IMR-90 (cell line): ENCODE results near the gene ZNF484. TPM values are rescaled to one million over a fixed set of nuclear protein-coding genes. Genes with fewer than 3 reads are reported as not detected.
"Not testable (repeated sequence)": the region's sequence is repeated elsewhere in the genome, so short reads cannot be mapped to it uniquely, and the experiment has no call there.

Experiments
- ATAC-seq: fragments of 200-7000 bp; cut with Tn5 transposase; 2 replicates; pipeline ENCODE4 v1.9.1; 2020; ENCODE audit warnings: low read depth, mild to moderate bottlenecking, moderate library complexity
- BruUV-seq: library from RNA; stranded (reverse); fragments of 400-500 nt; replicated peaks from 2 replicates; lab custom pipeline; 2021; lab: Mats Ljungman, UMichigan
- CTCF ChIA-PET: fragments of 300-600 bp; formaldehyde crosslinking; extraction: SDS; loops from one replicate; lab custom pipeline; 2021; ENCODE audit warnings: antibody characterized with exemption; lab: Yijun Ruan, JAX
- POLR2A ChIA-PET: fragments of 300-600 bp; sonication (Branson Sonifier 250); formaldehyde crosslinking; loops from one replicate; lab custom pipeline; 2022; ENCODE audit warnings: antibody characterized with exemption; ENCODE audit not compliant: unreplicated experiment; lab: Charles Lee
- DNase-seq: peaks from one replicate; pipeline ENCODE4 v3.0.0; 2013
- H2AFZ ChIP-seq: replicated peaks from 2 replicates; pipeline ENCODE3; 2013; ENCODE audit warnings: low read length, mild to moderate bottlenecking; ENCODE audit not compliant: poor library complexity
- H2AK5ac ChIP-seq: 2 replicates; pipeline ENCODE4 v1.6.1; 2013; ENCODE audit warnings: low read depth, low read length, inconsistent platforms
- H2AK9ac ChIP-seq: replicated peaks from 2 replicates; pipeline ENCODE3; 2013; ENCODE audit warnings: mild to moderate bottlenecking, low read depth, low read length, moderate library complexity; ENCODE audit not compliant: poor library complexity
- H2BK120ac ChIP-seq: 2 replicates; pipeline ENCODE4 v1.6.1; 2013; ENCODE audit warnings: low read depth, low read length, inconsistent platforms
- H2BK15ac ChIP-seq: 3 replicates; pipeline ENCODE4 v1.6.1; 2013; ENCODE audit warnings: low read depth, low read length, inconsistent platforms
- H2BK20ac ChIP-seq: 2 replicates; pipeline ENCODE4 v1.6.1; 2013; ENCODE audit warnings: low read depth, mild to moderate bottlenecking, inconsistent platforms, low read length, moderate library complexity
- H2BK5ac ChIP-seq: 2 replicates; pipeline ENCODE4 v1.6.1; 2013; ENCODE audit warnings: mild to moderate bottlenecking, low read depth, low read length, inconsistent platforms; ENCODE audit not compliant: poor library complexity, severe bottlenecking
- H3K14ac ChIP-seq: replicated peaks from 2 replicates; pipeline ENCODE4 v1.6.1; 2013; ENCODE audit warnings: low read depth, low read length, inconsistent platforms
- H3K18ac ChIP-seq: 2 replicates; pipeline ENCODE4 v1.6.1; 2013; ENCODE audit warnings: low read depth, low read length, control low read depth
- H3K23ac ChIP-seq: 2 replicates; pipeline ENCODE4 v1.6.1; 2013; ENCODE audit warnings: low read depth, low read length, inconsistent platforms
- H3K27ac ChIP-seq: 2 replicates; pipeline ENCODE4 v1.5.1; 2013; ENCODE audit warnings: mild to moderate bottlenecking, control low read depth, low read length; ENCODE audit not compliant: insufficient read depth
- H3K27me3 ChIP-seq: 2 replicates; pipeline ENCODE4 v1.6.1; 2013; ENCODE audit warnings: low read length; ENCODE audit not compliant: control insufficient read depth, insufficient read depth
- H3K36me3 ChIP-seq: 2 replicates; pipeline ENCODE4 v1.6.1; 2013; ENCODE audit warnings: low read length, mixed read lengths; ENCODE audit not compliant: control insufficient read depth, insufficient read depth
- H3K4ac ChIP-seq: 2 replicates; pipeline ENCODE4 v1.6.1; 2013; ENCODE audit warnings: low read depth, low read length, inconsistent platforms
- H3K4me1 ChIP-seq: 2 replicates; pipeline ENCODE4 v1.6.1; 2013; ENCODE audit warnings: low read length, mixed read lengths; ENCODE audit not compliant: control insufficient read depth, insufficient read depth
- H3K4me2 ChIP-seq: 2 replicates; pipeline ENCODE4 v1.6.1; 2013; ENCODE audit warnings: low read depth, mild to moderate bottlenecking, control low read depth, low read length, moderate library complexity
- H3K4me3 ChIP-seq: 2 replicates; pipeline ENCODE4 v1.5.1; 2013; ENCODE audit warnings: low read depth, mild to moderate bottlenecking, control low read depth, low read length, moderate library complexity; ENCODE audit not compliant: insufficient read depth
- H3K56ac ChIP-seq: 2 replicates; pipeline ENCODE4 v1.6.1; 2013; ENCODE audit warnings: low read length, inconsistent platforms; ENCODE audit not compliant: insufficient read depth; ENCODE audit errors: extremely low read depth
- H3K79me1 ChIP-seq, 2 experiments: 2 replicates each; pipeline ENCODE4 v1.6.1; 2013; ENCODE audit warnings: low read length in 2 of 2, inconsistent platforms in 1 of 2, low read depth in 1 of 2
- H3K9ac ChIP-seq: 2 replicates; pipeline ENCODE4 v1.6.1; 2013; ENCODE audit warnings: low read depth, low read length, control low read depth
- H3K9me1 ChIP-seq: 2 replicates; pipeline ENCODE4 v1.6.1; 2013; ENCODE audit warnings: low read length, inconsistent platforms; ENCODE audit not compliant: insufficient read depth
- H3K9me3 ChIP-seq: 2 replicates; pipeline ENCODE4 v1.6.1; 2013; ENCODE audit warnings: low read length; ENCODE audit not compliant: control insufficient read depth, insufficient read depth
- H4K20me1 ChIP-seq: 2 replicates; pipeline ENCODE4 v1.6.1; 2013; ENCODE audit warnings: low read length, inconsistent platforms; ENCODE audit not compliant: insufficient read depth
- H4K5ac ChIP-seq: 2 replicates; pipeline ENCODE4 v1.6.1; 2013; ENCODE audit warnings: mild to moderate bottlenecking, low read depth, low read length, control low read depth
- H4K8ac ChIP-seq, 2 experiments: 2 replicates each; pipeline ENCODE4 v1.6.1; 2013; ENCODE audit warnings: low read depth in 2 of 2, low read length in 2 of 2, control low read depth in 1 of 2, inconsistent platforms in 1 of 2
- H4K91ac ChIP-seq: 2 replicates; pipeline ENCODE4 v1.6.1; 2013; ENCODE audit warnings: low read depth, low read length, inconsistent platforms; ENCODE audit not compliant: insufficient read depth
- BHLHE40 ChIP-seq: fragments of 150-350 bp; IDR thresholded peaks from 2 replicates; pipeline ENCODE4 v1.6.1; 2016; ENCODE audit warnings: mild to moderate bottlenecking, low read depth, low read length
- SMC3 ChIP-seq: fragments of 150-350 bp; IDR thresholded peaks from 2 replicates; pipeline ENCODE4 v1.6.1; 2016; ENCODE audit warnings: low read depth, mild to moderate bottlenecking, antibody characterized with exemption, low read length, moderate library complexity
- WGBS, 2 experiments: methylation state at CpG; one replicate each; pipeline versions ENCODE4 v1.1.5 to v1.1.7; 2013; ENCODE audit warnings: missing lambda C conversion rate in 2 of 2; ENCODE audit not compliant: insufficient read length in 1 of 2; ENCODE audit errors: extremely low coverage in 2 of 2; 5-methylcytosine and 5-hydroxymethylcytosine counted together
- dilution Hi-C: fragments of 300-500 bp; cut with HindIII; formaldehyde crosslinking; loops from one replicate; pipeline ENCODE4 v1.14.3; 2018; ENCODE audit warnings: low sequenced_read_pairs; ENCODE audit not compliant: unreplicated experiment
- in situ Hi-C: fragments of 300-500 bp; cut with MboI; formaldehyde crosslinking; loops from 3 replicates; pipeline ENCODE4 v1.14.3; 2019; ENCODE audit warnings: low sequenced_read_pairs, inconsistent platforms, mixed read lengths
- intact Hi-C: fragments of 100-400 bp; cut with micrococcal nuclease; formaldehyde crosslinking; loops from 2 replicates; pipeline ENCODE4 v1.10.0; 2022
- polyA plus RNA-seq, 3 experiments: library from polyadenylated mRNA; depleted of rRNA; stranded (reverse); fragments of >200 nt; gene quantifications; 2 replicates each; pipeline ENCODE4 v1.2.3, GENCODE V29; 2012; ENCODE audit warnings: low replicate concordance in 1 of 3
- total RNA-seq: library from RNA; depleted of rRNA; stranded (reverse); fragments of >200 nt; gene quantifications from 2 replicates; pipeline ENCODE4 v1.2.3, GENCODE V29; 2012
- TF ChIP-seq, protein P1 (sequence below): conservative IDR thresholded peaks from 2 replicates; pipeline ENCODE4 v1.5.1; 2012; ENCODE audit warnings: mild to moderate bottlenecking, low read depth, low read length, improper control_type of control experiment

The ZNF484 gene
- total and polyA plus RNA-seq, 2 of the 4 experiments (the other 2 are of a cell fraction): 1.4 to 11.8 TPM

- Histone ChIP-seq H3K4ac (no peak overlapping the region), H3K9me1 (no peaks in the 10 kb centered on the region), H3K27me3 (no peaks in the 10 kb centered on the region), H3K9me3 (peaks cover 47% of the 10 kb centered on the region), H4K20me1 (no peaks in the 10 kb centered on the region), H2AFZ (no peak overlapping the region), H2BK5ac (no peak overlapping the region), H2BK120ac (no peak overlapping the region), H3K4me2 (no peak overlapping the region), H4K8ac (no peak overlapping the region), H2AK9ac (no peak overlapping the region), H2AK5ac (no peak overlapping the region), H3K23ac (no peak overlapping the region), H3K36me3 (peaks cover 31% of the 10 kb centered on the region), H3K14ac (no peak overlapping the region), H4K91ac (no peak overlapping the region), H3K9ac (no peak overlapping the region), H3K56ac (no peak overlapping the region), H2BK20ac (no peak overlapping the region), H3K79me1 (no peaks in the 10 kb centered on the region), H3K18ac (no peak overlapping the region), H3K4me3 (no peak overlapping the region), H3K4me1 (no peaks in the 10 kb centered on the region), H4K5ac (no peak overlapping the region), H2BK15ac (no peak overlapping the region), H3K27ac (no peak overlapping the region)
- ChIA-PET CTCF (no interaction called here), POLR2A (no interaction called here)
- TF ChIP-seq, protein P1, sequence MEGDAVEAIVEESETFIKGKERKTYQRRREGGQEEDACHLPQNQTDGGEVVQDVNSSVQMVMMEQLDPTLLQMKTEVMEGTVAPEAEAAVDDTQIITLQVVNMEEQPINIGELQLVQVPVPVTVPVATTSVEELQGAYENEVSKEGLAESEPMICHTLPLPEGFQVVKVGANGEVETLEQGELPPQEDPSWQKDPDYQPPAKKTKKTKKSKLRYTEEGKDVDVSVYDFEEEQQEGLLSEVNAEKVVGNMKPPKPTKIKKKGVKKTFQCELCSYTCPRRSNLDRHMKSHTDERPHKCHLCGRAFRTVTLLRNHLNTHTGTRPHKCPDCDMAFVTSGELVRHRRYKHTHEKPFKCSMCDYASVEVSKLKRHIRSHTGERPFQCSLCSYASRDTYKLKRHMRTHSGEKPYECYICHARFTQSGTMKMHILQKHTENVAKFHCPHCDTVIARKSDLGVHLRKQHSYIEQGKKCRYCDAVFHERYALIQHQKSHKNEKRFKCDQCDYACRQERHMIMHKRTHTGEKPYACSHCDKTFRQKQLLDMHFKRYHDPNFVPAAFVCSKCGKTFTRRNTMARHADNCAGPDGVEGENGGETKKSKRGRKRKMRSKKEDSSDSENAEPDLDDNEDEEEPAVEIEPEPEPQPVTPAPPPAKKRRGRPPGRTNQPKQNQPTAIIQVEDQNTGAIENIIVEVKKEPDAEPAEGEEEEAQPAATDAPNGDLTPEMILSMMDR: no peak
- no peak for TF ChIP-seq SMC3
- TF ChIP-seq BHLHE40: no peak
- dilution Hi-C loops: no loop called here
- intact Hi-C loops: no loop called here
- no TSS peak for BruUV-seq
- WGBS, 2 experiments: no CpG with 5 or more reads among the region's 1 CpG
- no peak for ATAC-seq
- no peak for DNase-seq
- in situ Hi-C loops: no loop called here
These were observed 31.1 kb downstream of the ZNF484 start for GRCh38 chr9:92846662-92847145.

DNA sequence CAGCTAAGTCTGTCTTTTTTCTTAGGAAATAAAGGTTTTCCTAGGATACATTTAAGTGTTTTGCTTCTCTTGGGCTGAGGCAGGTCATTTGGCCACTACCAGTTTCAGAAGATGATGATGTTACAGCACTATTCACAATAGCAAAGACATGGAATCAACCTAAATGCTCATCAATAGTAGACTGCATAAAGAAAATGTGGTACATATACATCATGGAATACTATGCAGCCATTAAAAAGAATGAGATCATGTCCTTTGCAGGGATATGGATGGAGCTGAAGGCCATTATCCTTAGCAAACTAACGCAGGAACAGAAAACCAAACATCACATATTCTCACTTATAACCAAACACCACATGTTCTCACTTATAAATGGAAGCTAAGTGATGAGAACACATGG is 39.4 kb downstream of the ZNF484 start:
- BruUV-seq, H4K5ac ChIP-seq, H4K8ac ChIP-seq, H3K4me3 ChIP-seq, H4K91ac ChIP-seq, H3K4me2 ChIP-seq, H3K4ac ChIP-seq, dilution Hi-C loops, H2AK9ac ChIP-seq, H3K79me1 ChIP-seq, CTCF ChIA-PET, H3K36me3 ChIP-seq, H3K23ac ChIP-seq, H2BK120ac ChIP-seq, H2BK5ac ChIP-seq, H3K9ac ChIP-seq, H2BK15ac ChIP-seq, in situ Hi-C loops, ATAC-seq, H3K27ac ChIP-seq, H2AFZ ChIP-seq, H3K4me1 ChIP-seq, H4K20me1 ChIP-seq, H2BK20ac ChIP-seq, H3K27me3 ChIP-seq, DNase-seq, POLR2A ChIA-PET, H3K14ac ChIP-seq, H2AK5ac ChIP-seq, H3K9me1 ChIP-seq, intact Hi-C loops, H3K18ac ChIP-seq, H3K56ac ChIP-seq: not testable (repeated sequence)
- H3K9me3 ChIP-seq: peaks cover 18% of the 10 kb centered on the region
- WGBS, 2 experiments: no CpG with 5 or more reads among the region's 1 CpG
